ENCODE data around the gene IQSEC3.

DNA sequence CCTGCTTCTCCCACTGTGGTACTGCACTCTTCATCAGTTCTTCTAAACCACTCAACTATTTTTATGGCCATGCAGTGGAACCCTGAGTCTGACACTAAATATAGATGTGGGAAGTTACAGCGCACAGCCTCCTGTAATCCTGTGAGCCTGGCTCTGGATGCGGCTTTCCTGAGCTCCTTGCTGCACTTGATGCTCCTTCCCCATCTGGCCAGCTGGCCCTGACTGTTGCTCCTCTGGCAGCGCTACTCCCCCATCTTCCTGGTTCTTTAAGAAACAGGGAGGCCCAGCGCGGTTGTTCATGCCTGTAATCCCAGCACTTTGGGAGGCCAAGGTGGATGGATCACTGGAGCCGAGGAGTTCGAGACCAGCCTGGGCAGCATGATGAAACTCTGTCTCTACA lies 24.6 kb downstream of the IQSEC3 start:
- TF ChIP-seq SUZ12 (IDR thresholded peaks at IDR 0.05) (no peak), FOXK2 (IDR thresholded peaks at IDR 0.05) (no peak), BHLHE40 (IDR thresholded peaks at IDR 0.05; ENCODE audit: borderline replicate concordance) (no peak), ZNF384 (IDR thresholded peaks at IDR 0.05) (no peak), SP1 (IDR thresholded peaks at IDR 0.05) (no peak), FOXM1 (IDR thresholded peaks at IDR 0.05; ENCODE audit: borderline replicate concordance) (no peak), NFRKB (IDR thresholded peaks at IDR 0.05) (no peak), TARDBP (IDR thresholded peaks at IDR 0.05) (no peak), LEF1 (IDR thresholded peaks at IDR 0.05; ENCODE audit: borderline replicate concordance) (no peak), ARNT (IDR thresholded peaks at IDR 0.05) (no peak)
- TF ChIP-seq, protein P1, sequence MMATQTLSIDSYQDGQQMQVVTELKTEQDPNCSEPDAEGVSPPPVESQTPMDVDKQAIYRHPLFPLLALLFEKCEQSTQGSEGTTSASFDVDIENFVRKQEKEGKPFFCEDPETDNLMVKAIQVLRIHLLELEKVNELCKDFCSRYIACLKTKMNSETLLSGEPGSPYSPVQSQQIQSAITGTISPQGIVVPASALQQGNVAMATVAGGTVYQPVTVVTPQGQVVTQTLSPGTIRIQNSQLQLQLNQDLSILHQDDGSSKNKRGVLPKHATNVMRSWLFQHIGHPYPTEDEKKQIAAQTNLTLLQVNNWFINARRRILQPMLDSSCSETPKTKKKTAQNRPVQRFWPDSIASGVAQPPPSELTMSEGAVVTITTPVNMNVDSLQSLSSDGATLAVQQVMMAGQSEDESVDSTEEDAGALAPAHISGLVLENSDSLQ (IDR thresholded peaks at IDR 0.05), result no peak
